SKM-1 treated with dmso at 0.1 percent for 144 hours (cell line): ENCODE data around the gene HIPK4.

Source experiments
- DNase-seq: peaks from one replicate; lab custom pipeline; 2025; ENCODE audit not compliant: unreplicated experiment; lab: John Stamatoyannopoulos, UW

HIPK4 gene

DNA sequence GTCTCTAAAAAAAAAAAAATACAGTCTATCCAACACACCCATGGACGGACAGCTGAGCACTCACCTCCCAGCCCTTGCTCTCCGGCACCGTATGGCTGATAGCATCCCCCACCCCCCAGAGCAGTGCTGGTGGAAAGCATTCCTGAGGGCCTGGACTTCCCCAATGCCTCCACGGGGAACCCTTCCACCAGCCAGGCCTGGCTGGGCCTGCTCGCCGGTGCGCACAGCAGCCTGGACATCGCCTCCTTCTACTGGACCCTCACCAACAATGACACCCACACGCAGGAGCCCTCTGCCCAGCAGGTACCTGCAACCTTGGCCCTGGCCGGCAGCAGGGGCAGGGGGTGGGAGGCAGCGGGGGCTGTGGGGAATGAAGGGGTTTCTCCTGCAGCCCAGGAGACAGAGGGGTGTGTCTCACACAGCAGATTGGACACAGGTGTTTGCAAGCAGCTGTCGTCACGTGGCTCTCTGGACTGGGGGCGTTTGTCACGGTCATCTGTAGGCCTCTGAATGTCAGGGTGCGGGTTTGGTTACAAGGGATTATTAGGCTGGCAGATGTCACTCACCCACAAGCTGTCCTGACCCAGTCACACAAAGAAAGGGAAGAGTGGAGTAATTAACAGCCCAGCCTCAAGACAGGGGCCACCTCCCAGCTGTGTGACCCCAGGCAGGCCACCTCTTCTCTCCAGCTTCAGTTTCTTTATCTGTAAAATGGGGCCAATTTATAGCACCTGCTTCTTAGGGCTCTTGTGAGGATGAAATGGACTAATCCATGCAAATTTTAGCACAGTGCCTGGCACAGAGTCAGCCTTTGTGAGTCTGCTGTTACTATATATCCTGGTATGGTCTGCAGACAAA lies 22.2 kb downstream of the HIPK4 start:
- no peak for DNase-seq

DNA sequence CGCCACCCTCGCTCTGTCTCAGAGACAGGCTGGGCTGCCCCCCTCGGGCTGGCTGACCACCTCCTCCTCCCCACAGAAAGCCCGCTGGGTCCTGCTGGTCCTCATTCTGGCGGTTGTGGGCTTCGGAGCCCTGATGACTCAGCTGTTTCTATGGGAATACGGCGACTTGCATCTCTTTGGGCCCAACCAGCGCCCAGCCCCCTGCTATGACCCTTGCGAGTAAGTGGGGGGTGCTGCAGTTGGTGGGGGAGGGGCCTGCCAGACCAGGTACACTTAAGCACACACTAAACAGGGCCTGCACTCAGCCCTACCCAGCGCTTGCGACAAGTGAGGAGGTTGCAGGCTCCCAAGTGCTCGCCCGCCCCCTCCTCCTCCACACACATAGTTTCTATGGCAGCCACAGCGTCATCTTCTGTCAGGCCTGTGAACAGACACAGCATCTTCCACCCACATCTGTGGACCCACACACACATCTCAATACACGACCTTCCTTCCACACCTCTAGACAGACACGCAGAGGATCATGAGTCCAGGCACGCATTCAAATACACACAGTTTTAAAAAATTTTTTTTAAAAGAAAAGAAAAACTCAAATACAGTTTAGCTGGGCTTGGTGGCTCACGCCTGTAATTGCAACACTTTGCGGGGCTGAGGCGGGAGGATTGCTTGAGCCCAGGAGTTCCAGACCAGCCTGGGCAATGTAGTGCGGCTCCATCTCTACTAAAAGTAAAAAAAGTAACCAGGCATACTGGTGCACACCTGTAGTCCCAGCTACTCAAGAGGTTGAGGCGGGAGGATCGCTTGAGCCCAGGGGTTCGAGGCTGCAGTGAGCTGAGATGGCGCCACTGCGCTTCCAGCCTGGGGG lies 23.1 kb downstream of the HIPK4 start:
- DNase-seq = no peak

DNA sequence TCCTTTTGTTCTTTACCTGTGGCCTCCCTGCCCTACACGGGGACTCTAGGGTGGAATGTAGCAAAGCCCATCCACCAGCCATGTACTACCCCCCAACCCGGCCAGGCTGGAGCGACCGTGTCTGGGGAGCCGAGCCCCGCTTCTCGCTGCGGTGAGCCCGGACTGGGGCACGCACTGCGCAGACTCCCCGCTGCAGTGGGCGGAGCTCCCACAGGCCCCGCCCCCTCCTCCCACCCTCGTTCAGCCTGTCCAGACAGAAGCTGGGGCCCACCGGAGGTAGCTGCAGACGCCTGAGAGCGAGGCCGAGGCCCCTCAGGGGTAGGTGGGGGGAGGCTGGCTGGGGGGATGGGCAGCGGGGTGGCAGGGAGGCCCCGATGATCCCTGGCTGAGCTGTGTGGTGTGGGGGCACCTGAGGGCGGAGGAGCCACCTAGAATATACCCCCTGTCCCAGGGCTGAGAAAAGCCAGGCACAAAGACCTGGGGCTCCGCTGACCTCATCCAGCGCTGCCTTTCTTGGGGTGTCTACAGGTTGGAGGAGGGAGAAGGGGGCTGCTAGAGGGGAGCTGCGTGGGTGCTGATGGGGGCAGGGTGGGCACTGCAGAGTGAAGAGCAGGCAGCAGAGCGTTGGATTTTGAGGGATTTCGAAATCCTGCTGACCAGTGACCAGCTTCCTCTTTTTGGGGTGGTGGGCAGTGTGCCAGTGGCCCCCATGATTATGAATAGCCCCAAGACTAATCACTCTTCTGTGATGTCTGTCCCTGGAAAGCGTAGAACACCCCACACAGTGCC lies 24.2 kb downstream of the HIPK4 start:
- DNase-seq = no peak

DNA sequence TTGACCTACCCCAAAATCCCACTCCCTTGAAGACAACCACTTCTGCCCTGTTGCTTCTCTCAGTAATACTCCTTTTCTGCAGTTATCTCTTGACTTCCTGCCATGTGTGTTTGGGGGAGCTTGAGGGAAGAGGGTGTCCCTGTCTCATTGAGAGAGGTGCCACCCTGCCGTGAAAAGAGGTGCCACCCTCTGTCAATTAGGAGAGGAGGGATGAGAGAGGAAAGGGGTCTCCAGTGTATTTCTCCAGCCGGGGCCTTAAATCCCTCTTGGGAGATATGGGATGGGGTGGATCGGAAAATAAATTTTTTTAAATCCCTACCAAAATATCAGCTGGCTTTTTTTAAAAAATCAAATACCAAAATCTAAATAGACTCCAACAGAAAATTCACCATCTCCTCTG lies 25.0 kb downstream of the HIPK4 start:
- no peak for DNase-seq

DNA sequence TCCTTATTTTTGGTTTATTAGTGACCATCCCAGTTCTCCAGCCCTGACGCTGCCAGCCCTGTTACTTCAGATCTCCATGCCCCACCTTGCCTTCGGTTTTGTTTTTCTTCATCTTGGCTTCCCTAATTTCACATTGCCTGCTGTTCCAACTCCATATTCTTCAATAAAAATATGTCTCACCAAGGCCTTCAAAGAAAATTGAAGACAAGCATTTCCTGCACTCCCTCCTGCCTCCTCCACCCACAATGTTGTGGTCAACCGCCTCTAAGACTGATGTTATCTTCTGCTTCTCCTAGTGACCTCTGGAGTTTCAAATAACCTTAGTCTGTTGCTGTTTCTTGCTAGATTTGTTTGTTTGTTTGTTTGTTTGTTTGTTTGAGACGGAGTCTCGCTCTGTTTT lies 26.9 kb downstream of the HIPK4 start:
- DNase-seq = no peak

DNA sequence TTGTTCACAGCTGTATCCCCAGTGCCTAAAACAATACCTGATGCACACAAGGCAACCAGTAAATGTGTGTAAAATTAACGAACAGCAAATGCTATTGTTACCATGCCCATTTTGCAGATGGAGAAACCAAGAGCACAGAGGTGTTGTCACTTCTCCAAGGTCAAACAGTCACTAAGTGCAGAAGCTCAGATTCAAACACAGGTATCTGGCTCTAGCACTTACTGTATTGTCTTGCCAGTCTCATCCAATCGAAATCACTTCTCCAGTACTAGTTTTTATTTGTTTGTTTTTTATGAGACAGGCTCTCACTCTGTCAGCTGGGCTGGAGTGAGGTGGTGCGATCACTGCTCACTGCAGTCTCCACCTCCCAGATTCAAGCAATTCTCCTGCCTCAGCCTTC lies 27.8 kb downstream of the HIPK4 start:
- DNase-seq = no peak

DNA sequence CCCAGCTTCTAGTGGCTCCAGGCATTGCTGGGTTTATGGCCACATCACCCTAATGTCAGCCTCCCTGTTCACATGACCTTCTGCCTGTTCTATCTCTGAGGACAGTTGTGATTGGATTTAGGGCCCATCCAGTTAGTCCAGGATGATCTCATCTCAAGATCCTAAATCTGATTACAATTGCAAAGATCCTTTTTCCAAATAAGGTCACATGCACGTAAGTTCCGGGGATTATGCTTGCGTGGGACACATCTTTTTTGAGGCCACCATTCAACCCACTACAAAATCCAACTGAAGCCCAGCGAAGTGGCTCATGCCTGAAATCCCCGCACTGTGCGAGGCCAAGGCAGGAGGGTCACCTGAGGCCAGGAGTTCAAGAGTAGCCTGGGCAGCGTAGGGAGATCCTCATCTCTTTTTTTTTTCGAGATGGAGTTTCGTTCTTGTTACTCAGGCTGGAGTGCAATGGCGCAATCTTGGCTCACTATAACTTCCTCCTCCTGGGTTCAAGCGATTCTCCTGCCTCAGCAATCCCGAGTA lies 29.2 kb downstream of the HIPK4 start:
- DNase-seq = peak; percentile 52

DNA sequence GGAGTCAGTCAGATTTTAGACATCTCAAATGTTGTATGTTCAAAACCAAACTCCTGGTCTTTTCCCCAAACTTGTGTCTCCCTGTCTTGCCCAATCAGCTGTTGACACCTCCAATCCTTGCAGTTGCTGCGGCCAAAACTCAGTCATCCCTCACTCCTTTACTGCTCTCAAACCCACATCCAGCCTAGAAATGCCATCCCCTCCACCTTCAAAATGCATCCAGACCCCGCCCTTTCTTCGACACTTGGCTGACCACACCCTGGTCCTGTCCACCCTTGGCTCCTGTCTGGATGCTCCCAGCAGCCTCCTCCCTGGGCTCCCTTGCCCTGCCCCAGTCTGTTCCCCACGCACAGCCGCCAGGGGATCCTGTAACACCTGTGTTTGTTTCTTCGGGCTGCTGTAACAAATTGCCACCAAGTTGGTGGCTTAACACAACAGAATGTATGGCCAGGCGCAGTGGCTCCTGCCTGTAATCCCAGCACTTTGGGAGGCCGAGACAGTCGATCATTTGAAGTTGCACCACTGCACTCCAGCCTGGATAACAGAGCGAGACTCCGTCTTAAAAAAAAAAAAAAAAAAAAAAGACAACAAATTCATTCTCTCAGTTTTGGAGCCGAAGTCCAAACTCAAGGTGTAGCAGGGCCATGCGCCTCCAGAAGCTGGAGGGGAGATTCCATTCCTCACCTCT lies 29.8 kb downstream of the HIPK4 start:
- no peak for DNase-seq

DNA sequence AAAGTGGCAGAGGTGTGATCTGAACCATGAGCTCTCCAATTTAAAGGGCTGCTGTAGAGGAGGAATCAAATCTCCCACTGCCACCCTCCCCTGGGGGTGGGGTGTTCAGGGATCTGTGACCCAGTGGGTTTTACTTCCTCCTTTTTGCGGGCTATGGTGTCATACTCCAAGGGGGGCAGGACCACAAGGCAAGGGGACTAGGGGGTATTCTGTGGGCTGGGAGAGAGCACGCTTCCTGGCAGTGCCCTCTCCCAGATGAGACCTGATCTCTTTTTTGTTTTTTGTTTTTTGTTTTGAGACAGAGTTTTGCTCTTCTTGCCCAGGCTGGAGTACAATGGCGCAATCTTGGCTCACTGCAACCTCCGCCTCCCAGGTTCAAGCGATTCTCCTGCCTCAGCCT lies 31.2 kb downstream of the HIPK4 start:
- peak; percentile 63 for DNase-seq

DNA sequence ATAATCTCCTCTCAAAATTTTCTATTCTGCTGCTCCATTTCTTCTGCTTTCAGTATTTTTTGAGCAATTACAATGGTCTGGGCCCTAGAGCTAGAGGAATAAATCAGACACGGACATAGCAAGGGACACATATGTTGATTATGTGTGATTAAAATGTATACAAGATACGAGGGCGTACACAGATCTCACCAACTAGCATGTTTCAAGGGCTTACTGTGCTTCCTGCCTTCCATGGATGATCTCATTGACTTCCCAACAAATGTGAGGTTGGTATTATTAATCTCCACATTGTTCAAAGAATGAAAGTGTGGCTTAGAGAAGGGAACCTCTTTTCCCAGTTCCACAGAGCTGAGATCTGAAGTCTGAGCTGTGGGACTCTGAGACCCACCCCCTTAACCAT lies 32.3 kb downstream of the HIPK4 start:
- DNase-seq = no peak

DNA sequence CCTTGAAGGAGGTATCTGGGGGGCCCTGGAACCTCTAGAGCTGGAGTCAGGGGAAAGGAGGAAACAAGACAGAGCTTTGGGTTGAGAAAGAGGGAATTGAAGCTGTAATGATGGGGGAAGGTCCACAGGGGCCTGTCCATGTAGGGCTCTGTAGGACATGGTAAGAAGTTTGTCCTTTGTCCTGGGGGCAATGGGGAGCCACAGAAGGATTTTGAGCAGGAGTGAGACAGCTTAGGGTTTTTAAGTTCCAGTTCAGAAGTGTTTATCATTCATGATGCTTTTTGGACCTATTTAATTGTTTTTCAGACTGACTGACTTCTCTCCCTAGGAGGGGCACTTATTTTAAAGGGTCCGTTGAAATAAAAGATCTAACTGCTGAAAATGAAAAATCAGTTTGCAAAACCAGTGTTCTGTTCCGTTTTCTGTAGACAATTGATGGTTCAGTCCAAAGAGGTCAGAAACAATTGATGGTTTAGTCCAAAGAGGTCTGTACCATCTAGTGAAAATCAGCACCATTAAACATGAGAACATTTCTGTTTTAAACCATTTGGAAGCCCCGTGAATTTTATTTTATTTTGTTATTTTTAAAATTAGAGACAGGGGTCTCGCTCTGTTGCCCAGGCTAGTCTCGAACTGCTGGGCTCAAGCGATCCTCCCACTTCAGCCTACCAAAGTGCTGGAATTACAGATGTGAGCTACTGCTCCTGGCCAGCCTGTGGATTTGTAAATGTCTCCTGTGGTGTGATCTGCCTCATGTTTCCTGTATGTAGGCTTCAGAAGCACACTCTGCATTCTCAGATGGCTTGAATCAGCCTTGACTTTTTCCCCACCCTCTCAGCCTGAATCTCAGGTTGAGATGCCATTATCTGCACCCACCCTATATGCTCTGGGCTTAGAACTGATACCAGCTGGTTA lies 33.0 kb downstream of the HIPK4 start:
- no peak for DNase-seq

DNA sequence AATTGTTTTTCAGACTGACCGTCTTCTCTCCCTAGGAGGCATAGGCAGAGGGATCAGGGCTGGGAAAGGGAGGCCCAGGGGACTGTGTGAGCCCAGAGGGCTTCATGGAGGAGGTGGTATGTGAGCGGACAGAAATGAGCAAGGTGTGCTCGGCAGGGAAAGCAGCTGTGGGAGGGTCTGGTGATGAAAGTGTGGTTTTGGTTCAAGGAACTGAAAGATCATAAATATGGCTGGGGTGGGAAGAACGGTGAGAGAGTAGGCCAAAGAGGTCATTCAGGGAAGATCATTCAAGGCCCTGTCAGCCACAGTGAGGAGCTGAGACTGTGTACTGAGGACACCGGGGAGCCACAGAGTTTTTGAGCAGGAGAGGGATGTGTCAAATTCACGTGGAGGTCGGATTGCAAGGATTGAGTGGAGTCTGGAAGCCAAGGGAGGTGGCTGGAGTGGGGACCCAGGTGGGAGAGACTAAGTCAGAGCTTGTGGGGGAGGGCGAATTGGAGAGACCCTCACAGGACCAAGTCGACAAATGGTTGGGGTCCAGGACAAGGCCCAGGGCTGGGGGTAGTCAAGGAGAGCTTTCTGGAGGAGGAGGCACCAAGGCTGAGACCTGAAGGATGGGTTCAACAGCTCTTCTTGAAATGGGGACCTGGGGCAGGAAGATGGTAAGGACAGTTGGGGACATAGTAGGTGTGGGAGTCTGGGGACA lies 33.9 kb downstream of the HIPK4 start:
- DNase-seq = no peak

DNA sequence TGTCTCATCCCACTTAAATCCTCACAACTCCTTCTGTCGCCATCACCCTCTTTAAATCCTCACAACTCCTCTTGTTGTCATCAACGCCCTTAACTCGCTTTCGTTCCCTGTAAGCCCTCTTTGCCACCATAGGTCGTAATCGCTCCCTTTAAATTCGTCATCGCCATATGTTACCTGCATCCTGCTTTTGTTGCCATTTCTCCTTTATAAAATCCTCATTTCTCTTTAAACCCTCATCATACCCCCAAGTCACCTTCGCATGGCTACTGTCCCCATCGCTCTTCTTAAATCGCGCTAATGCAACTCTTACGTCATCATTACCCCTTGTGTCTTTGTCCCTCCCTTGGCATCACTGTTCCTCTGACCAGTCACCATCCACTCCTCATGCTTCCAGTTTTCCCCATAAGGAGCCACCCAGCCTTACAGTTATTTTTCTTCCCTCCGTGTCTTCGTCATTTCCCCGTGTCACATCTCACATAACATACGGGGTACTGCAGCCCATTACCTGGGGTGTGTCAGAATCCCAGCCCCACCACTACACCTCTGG lies 40.9 kb downstream of the HIPK4 start:
- DNase-seq = no peak

DNA sequence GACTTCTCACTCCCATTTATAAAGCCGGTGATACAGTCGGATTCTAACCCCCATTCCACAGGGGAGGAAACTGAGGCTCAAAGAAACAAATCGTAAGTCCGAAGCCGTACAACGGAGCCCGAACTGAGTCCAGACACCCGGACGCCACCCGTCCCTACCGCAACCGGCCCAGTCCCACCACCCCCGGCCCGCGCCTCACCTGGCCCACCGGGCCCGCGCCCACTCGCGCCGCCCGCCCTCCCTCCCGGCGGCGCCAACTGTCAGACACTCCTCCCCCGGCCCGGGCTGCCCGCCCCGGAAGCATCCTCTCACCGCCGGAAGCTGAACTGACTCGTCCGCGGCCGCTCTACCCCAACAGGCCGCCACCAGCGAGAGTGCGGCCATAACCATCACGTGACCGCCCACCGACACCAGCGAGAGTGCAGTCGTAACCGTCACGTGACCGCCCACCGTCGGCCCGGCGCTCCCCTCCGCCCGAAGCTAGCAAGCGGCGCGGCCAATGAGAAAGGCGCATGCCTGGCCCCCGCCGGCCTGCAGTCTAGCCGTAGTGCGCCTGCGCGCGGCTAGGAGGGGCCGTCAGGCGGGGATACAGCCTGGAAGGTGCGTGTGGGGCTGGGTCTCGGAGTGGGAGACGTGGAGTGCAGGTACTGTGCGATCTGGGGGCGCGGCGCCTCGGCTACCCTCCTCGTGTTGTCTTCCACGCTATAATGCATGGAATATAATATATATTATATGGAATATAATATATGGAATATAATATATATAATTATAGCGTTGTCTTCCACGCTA lies 41.7 kb downstream of the HIPK4 start, which contains the start of the genes C19orf47 and PLD3:
Gene C19orf47, minus strand, starts transcription at position 273 of the 789 bp plus-strand sequence. CDS start 6,540 bp downstream, outside the sequence.
Gene PLD3, plus strand, starts transcription at position 571 of the 789 bp plus-strand sequence. CDS start 17,789 bp downstream, outside the sequence.
- DNase-seq = peak; percentile 98

DNA sequence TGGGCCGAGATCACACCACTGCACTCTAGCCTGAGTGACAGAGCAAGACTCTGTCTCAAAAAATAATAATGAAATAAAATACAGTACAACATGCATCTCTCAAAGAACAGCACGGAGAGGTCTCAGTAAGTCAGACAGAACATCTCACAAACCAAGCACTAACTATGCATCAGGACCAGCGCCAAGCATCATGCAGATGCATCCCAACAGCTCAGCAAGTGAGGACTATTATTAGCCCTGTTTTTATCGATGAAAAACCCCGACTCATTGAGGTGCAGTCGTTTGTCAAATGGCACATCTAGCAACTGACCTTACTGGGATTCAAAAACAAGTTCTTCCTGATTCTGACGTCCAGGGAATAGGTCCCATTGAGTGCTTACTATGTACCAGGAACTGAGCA lies 45.6 kb downstream of the HIPK4 start:
- DNase-seq = no peak

DNA sequence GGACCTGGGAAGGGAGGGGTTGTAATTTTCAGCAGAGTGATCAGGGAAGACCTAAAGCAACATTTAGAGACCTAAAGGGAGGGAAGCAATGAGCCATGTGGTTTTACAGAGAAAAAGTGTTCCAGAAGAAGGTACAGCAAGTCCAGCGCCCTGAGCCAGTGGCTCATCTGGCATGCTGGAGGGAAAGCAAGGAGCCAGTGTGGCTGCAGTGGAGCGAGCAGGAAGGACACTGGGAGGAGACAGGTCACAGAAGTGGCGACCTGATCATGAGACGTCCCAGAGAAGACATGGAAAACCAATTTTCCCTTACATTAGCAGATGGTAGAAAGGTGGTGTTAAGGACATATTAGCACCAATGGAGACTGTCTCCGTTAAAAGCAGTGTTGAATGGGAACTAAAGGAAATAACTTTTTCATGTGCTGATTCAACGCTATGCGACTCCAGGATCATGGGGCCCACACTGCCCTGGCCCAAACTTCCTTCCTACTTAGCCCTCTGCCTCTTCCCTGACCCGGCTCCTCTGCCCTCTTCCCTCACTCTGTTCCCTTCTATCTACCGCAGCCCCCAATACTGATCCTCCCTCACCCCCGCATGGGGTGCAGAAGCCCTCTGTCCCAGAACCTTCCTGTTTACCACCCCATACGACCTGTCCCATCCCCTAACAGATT lies 47.2 kb downstream of the HIPK4 start:
- DNase-seq = no peak
